NCI-H2029 (cell line): Measurements from ENCODE around the gene MEAF6.
"Not testable (repeated sequence)": the region's sequence is repeated elsewhere in the genome, so short reads cannot be mapped to it uniquely, and the experiment has no call there.

ENCODE experiments used
- DNase-seq: peaks from one replicate; lab custom pipeline; 2025; lab: John Stamatoyannopoulos, UW

MEAF6 gene

GRCh38 chr1:37514350-37515184, at the start of gene MEAF6:
MEAF6 (minus strand) TSS chr1:37514766; CDS start chr1:37514746, 20 bp downstream.
- peak; percentile 99 for DNase-seq

DNA sequence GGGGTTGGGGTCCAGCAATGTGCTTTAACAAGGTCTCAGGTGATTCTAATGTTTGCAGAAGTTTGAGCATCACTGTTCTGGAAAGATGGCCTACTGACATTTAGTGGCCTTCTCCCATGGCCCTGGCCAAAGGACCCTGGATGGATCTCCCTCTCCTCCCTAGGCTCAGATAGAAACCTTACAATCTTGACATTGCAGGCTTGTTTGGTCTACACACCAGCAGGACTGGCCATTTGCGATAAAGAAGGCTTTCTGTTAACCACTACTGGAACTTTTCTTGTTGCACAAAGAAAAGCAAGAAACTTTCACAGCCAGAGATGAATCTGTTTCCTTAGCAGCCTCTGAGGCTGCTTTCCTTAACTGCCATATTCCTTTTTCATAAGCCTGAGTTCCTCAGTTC, 48.4 kb upstream of the MEAF6 start:
- DNase-seq = no peak

- DNase-seq = no peak
These were observed 46.9 kb upstream of the MEAF6 start for GRCh38 chr1:37561133-37562132.

- DNase-seq = no peak
These were observed 46.0 kb upstream of the MEAF6 start for GRCh38 chr1:37560401-37561132.

- not testable (repeated sequence) for DNase-seq
These were observed 45.4 kb upstream of the MEAF6 start for GRCh38 chr1:37559957-37560379.

- no peak for DNase-seq
These were observed 44.5 kb upstream of the MEAF6 start for GRCh38 chr1:37559080-37559479.

DNA sequence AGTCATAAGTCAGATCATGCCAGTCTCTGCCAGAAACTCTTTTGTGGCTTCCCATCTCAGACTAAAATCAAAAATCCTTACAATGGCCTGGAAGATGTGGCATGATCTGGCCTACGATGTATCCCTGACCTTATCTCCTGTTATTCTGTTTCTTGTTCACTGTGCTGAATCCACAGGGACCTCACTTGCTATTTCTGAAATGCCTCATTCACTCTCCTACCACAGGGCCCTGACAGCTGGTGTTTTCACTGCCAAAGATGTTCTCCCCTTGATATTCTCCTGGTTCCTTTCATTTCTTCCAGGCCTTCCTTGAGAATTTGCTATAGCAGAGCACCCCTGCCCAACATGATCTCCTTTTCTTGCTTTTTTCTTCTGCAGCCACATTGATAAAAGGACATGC, 43.8 kb upstream of the MEAF6 start:
- no peak for DNase-seq

- no peak for DNase-seq
These were observed 42.8 kb upstream of the MEAF6 start for GRCh38 chr1:37557402-37557801.

- peak; percentile 99 for DNase-seq
These were observed 42.2 kb upstream of the MEAF6 start, which contains the start of gene DNALI1 for GRCh38 chr1:37556712-37557196. DNALI1 (plus strand) TSS chr1:37556940; CDS start chr1:37556995, 55 bp downstream.

- DNase-seq = peak; percentile 100
These were observed 39.6 kb upstream of the MEAF6 start, which contains the start of gene SNIP1 for GRCh38 chr1:37553927-37554808. SNIP1 (minus strand) TSS chr1:37554293; CDS start chr1:37554229, 64 bp downstream.

DNA sequence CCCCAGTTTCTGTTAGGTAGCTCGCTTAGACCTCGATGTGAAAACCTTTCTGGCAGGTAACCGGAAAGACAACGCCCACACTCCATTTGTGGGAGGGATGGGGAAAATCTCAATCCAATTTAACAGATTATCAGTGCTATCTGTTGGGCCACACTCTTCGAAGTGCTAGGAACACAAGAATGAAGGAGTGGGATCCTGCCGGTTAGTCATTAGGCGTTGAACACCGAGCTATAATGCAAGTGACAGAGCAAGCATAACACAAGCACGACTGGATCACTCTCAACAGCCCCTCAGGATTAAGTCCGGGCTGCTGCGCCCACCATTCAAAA, 39.0 kb upstream of the MEAF6 start:
- DNase-seq = no peak

- no peak for DNase-seq
These were observed 34.8 kb upstream of the MEAF6 start for GRCh38 chr1:37549341-37549740.

GRCh38 chr1:37545019-37545418, 30.5 kb upstream of the MEAF6 start:
- no peak for DNase-seq

DNA sequence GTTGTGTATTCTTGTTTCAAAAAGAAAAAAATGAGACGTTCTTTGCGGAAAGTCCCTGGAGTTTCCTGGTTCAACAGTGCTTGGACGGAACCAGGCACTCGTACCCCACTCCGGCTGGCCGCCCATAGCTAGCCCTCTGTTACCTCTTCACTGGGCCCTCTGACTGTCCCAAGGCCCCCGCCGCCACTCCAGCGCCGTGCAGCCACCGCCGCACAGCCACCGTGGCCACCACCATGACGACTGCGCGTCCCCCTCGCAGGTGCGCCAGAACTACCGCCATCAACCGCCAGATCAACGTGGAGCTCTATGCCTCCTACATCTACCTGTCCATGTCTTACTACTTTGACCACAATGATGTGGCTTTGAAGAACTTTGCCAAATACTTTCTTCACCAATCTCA, 30.0 kb upstream of the MEAF6 start:
- DNase-seq = no peak

- no peak for DNase-seq
These were observed 25.6 kb upstream of the MEAF6 start for GRCh38 chr1:37540036-37540785.

DNA sequence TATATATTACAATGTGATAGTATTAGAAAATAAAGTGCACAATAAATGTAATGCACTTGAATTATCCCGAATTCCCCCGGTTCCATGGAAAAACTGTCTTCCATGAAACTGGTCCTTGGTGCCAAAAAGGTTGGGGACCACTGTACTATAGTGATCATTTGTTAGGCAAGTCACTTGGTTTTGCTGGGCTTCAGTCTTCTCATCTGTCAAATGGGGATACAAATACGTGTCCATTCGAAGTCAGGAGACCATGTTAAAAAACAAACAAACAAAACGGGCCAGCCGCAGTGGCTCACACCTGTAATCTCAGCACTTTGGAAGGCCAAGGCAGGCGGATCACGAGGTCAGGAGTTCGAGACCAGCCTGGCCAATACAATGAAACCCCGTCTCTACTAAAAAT, 24.6 kb upstream of the MEAF6 start:
- not testable (repeated sequence) for DNase-seq

DNA sequence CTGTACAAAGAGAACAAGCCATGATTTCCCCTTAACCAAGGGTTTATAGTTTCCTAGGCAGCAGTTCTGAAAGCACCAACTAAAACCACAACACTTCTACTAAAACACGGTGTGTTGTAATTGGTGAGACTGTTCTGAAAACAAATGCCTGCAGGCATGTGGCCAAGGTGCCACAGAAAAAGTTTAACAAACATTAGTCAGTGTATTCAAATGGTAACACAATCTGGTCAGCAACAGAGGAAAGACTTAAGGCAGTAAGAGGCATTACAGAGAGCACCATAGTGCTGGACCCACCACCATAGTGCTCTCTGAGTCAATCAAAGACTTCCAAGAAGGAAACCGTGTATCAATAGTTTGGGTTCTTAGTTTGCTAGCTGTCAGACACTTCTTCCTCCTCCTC, 22.8 kb upstream of the MEAF6 start:
- no peak for DNase-seq

DNA sequence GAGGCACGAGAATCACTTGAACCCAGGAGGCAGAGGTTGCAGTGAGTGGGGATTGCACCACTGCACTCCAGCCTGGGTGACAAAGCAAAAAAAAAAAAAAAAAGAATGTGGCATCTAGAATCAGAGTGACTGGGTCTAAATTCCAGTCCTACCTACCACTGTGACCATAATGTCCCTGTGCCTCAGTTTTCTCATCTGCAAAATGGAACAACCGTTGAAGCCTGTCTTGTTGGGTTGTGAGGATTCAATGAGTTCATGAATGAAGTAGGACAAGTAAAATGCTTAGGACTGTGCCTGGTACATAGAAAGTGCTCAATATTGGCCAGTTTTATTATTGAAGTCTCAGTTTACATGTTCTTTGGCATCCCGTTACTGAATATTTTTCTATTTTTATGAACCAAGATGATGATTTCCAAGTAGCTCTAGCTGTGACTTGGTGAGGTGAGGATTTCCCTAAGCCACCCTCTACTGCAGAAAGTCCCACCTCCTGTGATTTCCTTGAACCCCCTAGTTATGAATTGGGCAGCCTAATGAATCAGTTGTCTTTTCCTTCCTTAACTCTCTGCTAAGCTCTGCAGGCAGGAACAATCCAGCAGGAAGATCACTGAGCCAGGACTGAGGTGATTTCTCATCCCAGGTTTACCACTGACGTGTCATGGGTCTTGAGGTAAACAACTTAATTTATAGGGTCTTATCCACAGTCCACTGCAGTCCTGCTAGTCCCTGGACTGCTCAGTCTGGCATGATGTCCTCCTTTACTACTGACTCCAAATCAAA, 18.9 kb upstream of the MEAF6 start:
- no peak for DNase-seq
